ENCODE data around the gene MED16.

MED16 gene

GRCh38 chr19:917323-918151, 24.6 kb upstream of the MED16 start, which contains the start of gene KISS1R:
KISS1R (plus strand) TSS chr19:917333; CDS start chr19:917503, 170 bp downstream.
- ChIA-PET POLR2A (no interaction called here), CTCF (interaction anchor here (2.3 kb wide), 1 partner anchor 54 kb away, joined by 16 read pairs; no protein-coding TSS in a partner anchor)
- peaks cover 0 to 49% (median 43%) of the 10 kb centered on the region in 4 experiments for H3K4me1 ChIP-seq (ENCODE audit: control extremely low read depth in 1 of 4, control insufficient read depth in 4 of 4, insufficient read depth in 4 of 4, low read length in 3 of 4)
- DNase-seq: peak; percentile 80 to 85 (median 81)
- no peak within 1 kb of the TSS for H3K27ac ChIP-seq (ENCODE audit: insufficient read depth in 1 of 2, low read depth in 1 of 2, low read length in 2 of 2, poor library complexity in 1 of 2, severe bottlenecking in 2 of 2)
- WGBS (ENCODE audit: insufficient coverage): under 1% methylated on average over 86 of the region's 87 CpGs
- no peaks in the 10 kb centered on the region for H3K9me3 ChIP-seq (ENCODE audit: control extremely low read depth in 1 of 5, control insufficient read depth in 4 of 5, insufficient read depth in 2 of 5, low read depth in 1 of 5, low read length in 4 of 5)
- H3K4me3 ChIP-seq (ENCODE audit: control insufficient read depth in 1 of 7, extremely low read depth in 1 of 7, insufficient read depth in 4 of 7, low read depth in 2 of 7, low read length in 6 of 7): peak within 1 kb of the TSS; percentile 18 to 68 (median 57)
- H3K36me3 ChIP-seq (ENCODE audit: control insufficient read depth in 4 of 4, insufficient read depth in 4 of 4, low read length in 3 of 4): no peaks in the 10 kb centered on the region
- H3K27me3 ChIP-seq (replicated peaks in 2 of 5; ENCODE audit: control insufficient read depth in 4 of 5, insufficient read depth in 5 of 5, low read length in 4 of 5): peaks cover 0 to 41% (median 9%) of the 10 kb centered on the region in 5 experiments

DNA sequence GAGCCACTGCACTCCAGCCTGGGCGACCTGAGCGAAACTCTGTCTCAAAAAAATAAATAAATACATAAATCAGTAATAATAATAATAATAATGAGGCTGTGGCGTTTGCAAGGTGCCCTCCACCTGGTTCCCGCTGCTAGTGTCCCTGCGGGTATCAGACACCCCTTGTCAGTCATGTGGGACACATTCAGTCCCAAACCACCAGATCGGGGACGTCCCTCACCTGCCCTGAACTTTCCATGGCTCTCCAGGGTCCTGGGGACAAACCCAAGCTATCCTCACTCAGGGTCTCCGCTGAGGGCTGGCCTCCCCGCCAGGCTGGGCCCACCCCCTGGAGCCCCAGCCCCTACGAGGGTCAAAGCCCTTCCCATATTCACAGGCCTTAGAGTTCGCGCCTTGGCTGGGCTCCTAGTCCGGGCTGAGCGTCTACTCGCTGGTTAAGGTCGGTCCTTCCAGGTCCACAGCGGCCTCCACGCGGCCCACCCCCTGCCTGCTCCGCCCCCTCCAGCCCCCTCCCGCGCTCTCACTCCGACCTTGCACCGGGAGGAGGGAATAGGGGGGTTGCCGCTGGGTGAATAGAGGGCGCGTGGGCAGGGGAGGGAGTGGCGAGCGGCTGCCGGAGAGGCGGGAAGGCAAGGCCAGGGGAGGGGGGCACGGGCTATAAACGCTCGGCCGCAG, 23.8 kb upstream of the MED16 start:
- 15% methylated on average over 25 of the region's 35 CpGs for WGBS (ENCODE audit: insufficient coverage)
- Histone ChIP-seq H3K4me3 (ENCODE audit: control insufficient read depth in 1 of 7, extremely low read depth in 1 of 7, insufficient read depth in 4 of 7, low read depth in 2 of 7, low read length in 6 of 7) (peak overlapping the region in 6 of 7 experiments; percentile 18 to 68 (median 59)), H3K4me1 (ENCODE audit: control extremely low read depth in 1 of 4, control insufficient read depth in 4 of 4, insufficient read depth in 4 of 4, low read length in 3 of 4) (peaks cover 0 to 48% (median 43%) of the 10 kb centered on the region in 4 experiments), H3K9me3 (ENCODE audit: control extremely low read depth in 1 of 5, control insufficient read depth in 4 of 5, insufficient read depth in 2 of 5, low read depth in 1 of 5, low read length in 4 of 5) (no peaks in the 10 kb centered on the region), H3K36me3 (ENCODE audit: control insufficient read depth in 4 of 4, insufficient read depth in 4 of 4, low read length in 3 of 4) (no peaks in the 10 kb centered on the region), H3K27me3 (replicated peaks in 2 of 5; ENCODE audit: control insufficient read depth in 4 of 5, insufficient read depth in 5 of 5, low read length in 4 of 5) (peaks cover 0 to 41% (median 9%) of the 10 kb centered on the region in 5 experiments), H3K27ac (ENCODE audit: insufficient read depth in 1 of 2, low read depth in 1 of 2, low read length in 2 of 2, poor library complexity in 1 of 2, severe bottlenecking in 2 of 2) (no peak overlapping the region)
- ChIA-PET POLR2A (no interaction called here), CTCF (interaction anchor here (1.1 to 2.3 kb wide), 4 partner anchors 9 to 53 kb away, joined by 3 to 16 read pairs (median 3); no protein-coding TSS in a partner anchor)
- DNase-seq: peak in 2 of 3 donors; percentile 70 to 74

DNA sequence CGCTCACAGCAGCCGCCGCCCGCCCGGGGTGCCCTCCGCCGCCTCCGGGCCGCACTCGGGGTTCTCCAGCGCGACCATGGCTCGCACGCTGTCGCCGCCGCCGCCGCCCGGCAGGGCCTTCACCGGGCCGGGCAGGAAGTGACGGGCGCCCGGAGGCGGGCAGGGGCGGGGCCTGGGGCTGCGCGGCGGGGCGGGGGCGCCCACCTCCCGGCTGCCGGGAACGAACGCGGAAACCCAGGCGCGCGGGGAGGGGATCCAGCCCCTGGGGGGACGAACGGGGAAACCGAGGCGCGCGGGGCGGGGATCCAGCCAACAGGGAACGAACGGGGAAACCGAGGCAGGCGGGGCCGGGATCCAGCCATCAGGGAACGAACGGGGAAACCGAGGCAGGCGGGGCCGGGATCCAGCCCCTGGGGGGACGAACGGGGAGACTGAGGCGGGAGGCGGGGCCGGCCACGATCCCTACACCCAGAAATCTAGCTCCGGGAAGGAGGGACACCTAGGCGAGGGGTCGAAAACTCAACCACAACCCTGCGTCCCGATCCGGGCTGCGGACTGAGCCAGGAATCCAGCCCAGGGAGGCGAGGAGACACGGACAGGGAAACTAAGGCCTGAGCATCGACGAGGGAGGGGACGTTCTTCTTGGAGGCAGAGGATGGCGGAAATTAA, 20.2 kb upstream of the MED16 start, which contains the start of gene R3HDM4:
Gene R3HDM4 (minus strand): TSS at position 140 of the 669 bp plus-strand sequence. CDS start 62 bp downstream, at position 78.
- H3K27ac ChIP-seq (ENCODE audit: insufficient read depth in 1 of 2, low read depth in 1 of 2, low read length in 2 of 2, poor library complexity in 1 of 2, severe bottlenecking in 2 of 2): peak within 1 kb of the TSS; percentile 79 to 91
- under 1% methylated on average over 59 of the region's 76 CpGs for WGBS (ENCODE audit: insufficient coverage)
- peaks cover 0 to 2% (median 0%) of the 10 kb centered on the region in 4 experiments for H3K36me3 ChIP-seq (ENCODE audit: control insufficient read depth in 4 of 4, insufficient read depth in 4 of 4, low read length in 3 of 4)
- no peaks in the 10 kb centered on the region for H3K9me3 ChIP-seq (ENCODE audit: control extremely low read depth in 1 of 5, control insufficient read depth in 4 of 5, insufficient read depth in 2 of 5, low read depth in 1 of 5, low read length in 4 of 5)
- CTCF ChIA-PET: interaction anchor here (1.4 kb wide), 1 partner anchor 48 kb away, joined by 4 read pairs; no protein-coding TSS in a partner anchor
- H3K4me3 ChIP-seq (ENCODE audit: control insufficient read depth in 1 of 7, extremely low read depth in 1 of 7, insufficient read depth in 4 of 7, low read depth in 2 of 7, low read length in 6 of 7): peak within 1 kb of the TSS; percentile 60 to 93 (median 78)
- DNase-seq: peak; percentile 69 to 83 (median 75)
- H3K27me3 ChIP-seq (replicated peaks in 2 of 5; ENCODE audit: control insufficient read depth in 4 of 5, insufficient read depth in 5 of 5, low read length in 4 of 5): peaks cover 0 to 10% (median 3%) of the 10 kb centered on the region in 5 experiments
- POLR2A ChIA-PET: interaction anchor here (0.6 kb wide), 2 partner anchors 8 to 31 kb away, joined by 3 read pairs; no protein-coding TSS in a partner anchor
- peaks cover 5 to 54% (median 52%) of the 10 kb centered on the region in 4 experiments for H3K4me1 ChIP-seq (ENCODE audit: control extremely low read depth in 1 of 4, control insufficient read depth in 4 of 4, insufficient read depth in 4 of 4, low read length in 3 of 4)

- peak overlapping the region; percentile 60 to 93 (median 78) for H3K4me3 ChIP-seq (ENCODE audit: control insufficient read depth in 1 of 7, extremely low read depth in 1 of 7, insufficient read depth in 4 of 7, low read depth in 2 of 7, low read length in 6 of 7)
- peaks cover 10 to 54% (median 52%) of the 10 kb centered on the region in 4 experiments for H3K4me1 ChIP-seq (ENCODE audit: control extremely low read depth in 1 of 4, control insufficient read depth in 4 of 4, insufficient read depth in 4 of 4, low read length in 3 of 4)
- ChIA-PET CTCF (no interaction called here), POLR2A (interaction anchor here (0.6 kb wide), 1 partner anchor 31 kb away, joined by 3 read pairs; no protein-coding TSS in a partner anchor)
- peaks cover 0 to 2% (median 0%) of the 10 kb centered on the region in 5 experiments for H3K27me3 ChIP-seq (replicated peaks in 2 of 5; ENCODE audit: control insufficient read depth in 4 of 5, insufficient read depth in 5 of 5, low read length in 4 of 5)
- peak in 1 of 3 donors; percentile 51 for DNase-seq
- WGBS (ENCODE audit: insufficient coverage): under 1% methylated on average over 33 of the region's 69 CpGs
- H3K27ac ChIP-seq (ENCODE audit: insufficient read depth in 1 of 2, low read depth in 1 of 2, low read length in 2 of 2, poor library complexity in 1 of 2, severe bottlenecking in 2 of 2): peak overlapping the region; percentile 70 to 91
- H3K36me3 ChIP-seq (ENCODE audit: control insufficient read depth in 4 of 4, insufficient read depth in 4 of 4, low read length in 3 of 4): peaks cover 0 to 2% (median 0%) of the 10 kb centered on the region in 4 experiments
- no peaks in the 10 kb centered on the region for H3K9me3 ChIP-seq (ENCODE audit: control extremely low read depth in 1 of 5, control insufficient read depth in 4 of 5, insufficient read depth in 2 of 5, low read depth in 1 of 5, low read length in 4 of 5)
These were observed 19.4 kb upstream of the MED16 start for GRCh38 chr19:912181-913079.

DNA sequence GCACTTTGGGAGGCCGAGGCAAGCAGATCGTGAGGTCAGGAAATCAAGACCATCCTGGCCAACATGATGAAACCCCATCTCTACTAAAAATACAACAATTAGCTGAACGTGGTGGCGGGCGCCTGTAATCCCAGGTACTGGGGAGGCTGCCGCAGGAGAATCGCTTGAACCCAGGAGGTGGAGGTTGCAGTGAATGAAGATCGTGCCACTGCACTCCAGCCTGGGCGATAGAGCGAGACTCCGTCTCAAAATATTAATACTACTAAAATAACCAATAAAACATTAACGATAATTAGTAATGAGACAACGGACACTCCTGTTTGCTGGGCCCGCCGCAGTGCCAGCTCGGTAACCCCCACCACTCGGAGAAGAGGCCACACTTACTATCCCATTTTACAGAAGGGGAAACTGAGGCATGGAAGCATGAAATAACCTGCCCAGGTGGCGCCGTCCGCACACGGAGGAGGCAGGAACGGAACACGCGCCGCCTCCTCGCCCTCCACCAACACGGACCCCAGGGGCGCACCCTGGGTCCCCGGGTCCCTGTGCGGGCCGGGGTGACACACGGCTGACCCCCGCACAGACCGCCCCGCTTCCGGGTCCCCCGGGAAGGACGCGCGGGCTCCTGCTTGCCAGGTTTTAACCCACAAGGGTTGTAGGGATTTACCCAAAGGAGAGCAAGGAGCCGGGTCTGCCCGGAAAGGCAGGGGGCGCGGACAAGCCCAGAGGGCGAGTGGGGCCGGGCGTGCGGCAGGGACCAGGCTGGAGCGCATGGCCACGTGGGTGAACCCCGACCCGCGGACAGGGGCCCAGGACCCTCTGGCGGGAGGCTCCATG, 18.4 kb upstream of the MED16 start:
- Histone ChIP-seq H3K9me3 (ENCODE audit: control extremely low read depth in 1 of 5, control insufficient read depth in 4 of 5, insufficient read depth in 2 of 5, low read depth in 1 of 5, low read length in 4 of 5) (no peaks in the 10 kb centered on the region), H3K36me3 (ENCODE audit: control insufficient read depth in 4 of 4, insufficient read depth in 4 of 4, low read length in 3 of 4) (peaks cover 0 to 2% (median 0%) of the 10 kb centered on the region in 4 experiments), H3K4me1 (ENCODE audit: control extremely low read depth in 1 of 4, control insufficient read depth in 4 of 4, insufficient read depth in 4 of 4, low read length in 3 of 4) (peaks cover 10 to 56% (median 54%) of the 10 kb centered on the region in 4 experiments), H3K27ac (ENCODE audit: insufficient read depth in 1 of 2, low read depth in 1 of 2, low read length in 2 of 2, poor library complexity in 1 of 2, severe bottlenecking in 2 of 2) (peak overlapping the region in 1 of 2 experiments; percentile 43), H3K27me3 (replicated peaks in 2 of 5; ENCODE audit: control insufficient read depth in 4 of 5, insufficient read depth in 5 of 5, low read length in 4 of 5) (no peaks in the 10 kb centered on the region), H3K4me3 (ENCODE audit: control insufficient read depth in 1 of 7, extremely low read depth in 1 of 7, insufficient read depth in 4 of 7, low read depth in 2 of 7, low read length in 6 of 7) (peak overlapping the region in 6 of 7 experiments; percentile 19 to 63 (median 40))
- 85% methylated on average over 40 of the region's 54 CpGs for WGBS (ENCODE audit: insufficient coverage)
- no peak for DNase-seq
- ChIA-PET CTCF (interaction anchor here (0.9 kb wide), 1 partner anchor 49 kb away, joined by 4 read pairs; no protein-coding TSS in a partner anchor), POLR2A (interaction anchor here (0.7 kb wide), 1 partner anchor 178 kb away, joined by 3 read pairs; no protein-coding TSS in a partner anchor)
